SK-N-SH treated with all-trans-retinoic acid at 6 μM for 48 hours (cell line): ENCODE results near the gene JAKMIP1.

ENCODE experiments used
- BACH2 ChIP-seq: fragments of 250-450 bp; sonication (Bioruptor Pico); IDR thresholded peaks from 2 replicates; pipeline ENCODE4 v1.9.0; 2021; ENCODE audit warnings: mild to moderate bottlenecking, borderline replicate concordance
- CSDC2 ChIP-seq: fragments of 250-450 bp; sonication (Bioruptor Pico); IDR thresholded peaks from 2 replicates; pipeline ENCODE4 v1.5.0; 2020; ENCODE audit warnings: mild to moderate bottlenecking, moderate library complexity
- GLIS3 ChIP-seq: fragments of 250-450 bp; sonication (Bioruptor Pico); IDR thresholded peaks from 2 replicates; pipeline ENCODE4 v1.5.0; 2020; ENCODE audit warnings: mild to moderate bottlenecking, moderate library complexity
- RARB ChIP-seq: fragments of 250-450 bp; sonication (Bioruptor Pico); IDR thresholded peaks from 2 replicates; pipeline ENCODE4 v1.8.0; 2021; ENCODE audit warnings: mild to moderate bottlenecking, moderate library complexity
- ZC3H10 ChIP-seq: fragments of 250-450 bp; sonication (Bioruptor Pico); IDR thresholded peaks from 2 replicates; pipeline ENCODE4 v1.5.1; 2021; ENCODE audit warnings: mild to moderate bottlenecking, moderate library complexity
- TF ChIP-seq, protein P1 (sequence below): fragments of 250-450 bp; sonication (Bioruptor Pico); IDR thresholded peaks from 2 replicates; pipeline ENCODE4 v1.5.1; 2020; ENCODE audit warnings: low read depth, mild to moderate bottlenecking, moderate library complexity
- TF ChIP-seq, protein P2 (sequence below): fragments of 250-450 bp; sonication (Bioruptor Pico); IDR thresholded peaks from 2 replicates; pipeline ENCODE4 v1.8.0; 2021; ENCODE audit warnings: low read depth, mild to moderate bottlenecking, moderate library complexity, borderline replicate concordance
- TF ChIP-seq, protein P3 (sequence below): fragments of 250-450 bp; sonication (Bioruptor Pico); IDR thresholded peaks from 2 replicates; pipeline ENCODE4 v1.8.0; 2020; ENCODE audit warnings: mild to moderate bottlenecking, moderate library complexity, borderline replicate concordance

DNA sequence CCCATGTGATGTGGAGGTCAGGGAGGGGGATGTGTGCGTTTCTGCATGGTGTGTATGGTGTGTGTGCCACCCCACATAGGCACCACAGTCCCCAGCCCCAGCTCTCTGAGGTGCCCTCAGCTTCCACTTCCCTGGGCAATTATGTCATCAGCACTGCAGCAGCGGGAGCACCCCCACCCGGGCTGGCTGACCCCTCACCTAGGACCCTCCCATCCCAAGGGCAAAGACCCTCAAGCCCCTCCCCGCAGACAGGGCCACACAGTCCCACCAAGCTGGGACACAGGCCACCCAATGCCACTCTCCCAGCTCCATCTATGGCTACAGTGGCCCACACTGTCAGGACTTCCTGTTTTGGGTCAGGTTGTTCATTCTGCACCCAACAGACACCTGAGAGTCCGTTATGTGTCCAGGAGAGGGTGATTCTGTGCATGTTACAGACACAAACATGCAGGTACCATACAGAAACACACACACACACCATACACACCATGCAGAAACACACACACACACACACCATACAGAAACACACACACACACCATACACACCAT, 75.2 kb downstream of the JAKMIP1 start:
- TF ChIP-seq GLIS3 (CRISPR knock-in tag): no peak
- TF ChIP-seq CSDC2 (CRISPR knock-in tag): no peak
- TF ChIP-seq, protein P1, sequence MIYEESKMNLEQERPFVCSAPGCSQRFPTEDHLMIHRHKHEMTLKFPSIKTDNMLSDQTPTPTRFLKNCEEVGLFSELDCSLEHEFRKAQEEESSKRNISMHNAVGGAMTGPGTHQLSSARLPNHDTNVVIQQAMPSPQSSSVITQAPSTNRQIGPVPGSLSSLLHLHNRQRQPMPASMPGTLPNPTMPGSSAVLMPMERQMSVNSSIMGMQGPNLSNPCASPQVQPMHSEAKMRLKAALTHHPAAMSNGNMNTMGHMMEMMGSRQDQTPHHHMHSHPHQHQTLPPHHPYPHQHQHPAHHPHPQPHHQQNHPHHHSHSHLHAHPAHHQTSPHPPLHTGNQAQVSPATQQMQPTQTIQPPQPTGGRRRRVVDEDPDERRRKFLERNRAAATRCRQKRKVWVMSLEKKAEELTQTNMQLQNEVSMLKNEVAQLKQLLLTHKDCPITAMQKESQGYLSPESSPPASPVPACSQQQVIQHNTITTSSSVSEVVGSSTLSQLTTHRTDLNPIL: no peak
- TF ChIP-seq BACH2 (CRISPR knock-in tag): no peak
- no peak for TF ChIP-seq ZC3H10 (CRISPR knock-in tag)
- TF ChIP-seq, protein P2, sequence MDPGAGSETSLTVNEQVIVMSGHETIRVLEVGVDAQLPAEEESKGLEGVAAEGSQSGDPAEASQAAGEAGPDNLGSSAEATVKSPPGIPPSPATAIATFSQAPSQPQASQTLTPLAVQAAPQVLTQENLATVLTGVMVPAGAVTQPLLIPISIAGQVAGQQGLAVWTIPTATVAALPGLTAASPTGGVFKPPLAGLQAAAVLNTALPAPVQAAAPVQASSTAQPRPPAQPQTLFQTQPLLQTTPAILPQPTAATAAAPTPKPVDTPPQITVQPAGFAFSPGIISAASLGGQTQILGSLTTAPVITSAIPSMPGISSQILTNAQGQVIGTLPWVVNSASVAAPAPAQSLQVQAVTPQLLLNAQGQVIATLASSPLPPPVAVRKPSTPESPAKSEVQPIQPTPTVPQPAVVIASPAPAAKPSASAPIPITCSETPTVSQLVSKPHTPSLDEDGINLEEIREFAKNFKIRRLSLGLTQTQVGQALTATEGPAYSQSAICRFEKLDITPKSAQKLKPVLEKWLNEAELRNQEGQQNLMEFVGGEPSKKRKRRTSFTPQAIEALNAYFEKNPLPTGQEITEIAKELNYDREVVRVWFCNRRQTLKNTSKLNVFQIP: no peak
- TF ChIP-seq, protein P3, sequence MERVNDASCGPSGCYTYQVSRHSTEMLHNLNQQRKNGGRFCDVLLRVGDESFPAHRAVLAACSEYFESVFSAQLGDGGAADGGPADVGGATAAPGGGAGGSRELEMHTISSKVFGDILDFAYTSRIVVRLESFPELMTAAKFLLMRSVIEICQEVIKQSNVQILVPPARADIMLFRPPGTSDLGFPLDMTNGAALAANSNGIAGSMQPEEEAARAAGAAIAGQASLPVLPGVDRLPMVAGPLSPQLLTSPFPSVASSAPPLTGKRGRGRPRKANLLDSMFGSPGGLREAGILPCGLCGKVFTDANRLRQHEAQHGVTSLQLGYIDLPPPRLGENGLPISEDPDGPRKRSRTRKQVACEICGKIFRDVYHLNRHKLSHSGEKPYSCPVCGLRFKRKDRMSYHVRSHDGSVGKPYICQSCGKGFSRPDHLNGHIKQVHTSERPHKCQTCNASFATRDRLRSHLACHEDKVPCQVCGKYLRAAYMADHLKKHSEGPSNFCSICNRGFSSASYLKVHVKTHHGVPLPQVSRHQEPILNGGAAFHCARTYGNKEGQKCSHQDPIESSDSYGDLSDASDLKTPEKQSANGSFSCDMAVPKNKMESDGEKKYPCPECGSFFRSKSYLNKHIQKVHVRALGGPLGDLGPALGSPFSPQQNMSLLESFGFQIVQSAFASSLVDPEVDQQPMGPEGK (CRISPR knock-in tag): no peak
- TF ChIP-seq RARB (CRISPR knock-in tag): no peak
